ENCODE measurements around the gene NRP2.

GRCh38 chr2:205792908-205793307 lies 110.6 kb downstream of the NRP2 start:
- TF ChIP-seq CTCF (IDR thresholded peaks at IDR 0.05) (no peak), POLR2A (IDR thresholded peaks at IDR 0.05) (no peak), EP300 (IDR thresholded peaks at IDR 0.05; ENCODE audit: low read depth) (no peak), POLR2AphosphoS5 (IDR thresholded peaks at IDR 0.05) (peak; percentile 43 to 60 (median 48))

Measured in transverse colon (tissue), 4 donors.